Coronary artery (tissue), 2 donors: ENCODE measurements around the gene RAB22A.

Source experiments
- DNase-seq: peaks from one replicate; pipeline ENCODE4 v3.0.0-alpha.2; 2017; ENCODE audit warnings: low spot score
- H3K27ac ChIP-seq, 2 donors: fragments of 200-600 bp; sonication (generic); one replicate each; pipeline ENCODE4 v1.5.1; 2016 to 2019
- H3K4me3 ChIP-seq: fragments of 200-600 bp; sonication (generic); 2 replicates; pipeline ENCODE4 v1.5.1; 2016; ENCODE audit warnings: mild to moderate bottlenecking, moderate library complexity
- TF ChIP-seq, protein P1 (sequence below): fragments of 200-600 bp; sonication (generic); IDR thresholded peaks from one replicate; pipeline ENCODE4 v1.5.1; 2019; ENCODE audit warnings: antibody characterized with exemption

RAB22A gene

GRCh38 chr20:58398254-58398653, 88.7 kb downstream of the RAB22A start:
- Histone ChIP-seq H3K4me3 (no peak overlapping the region), H3K27ac (no peak overlapping the region)
- DNase-seq, result no peak
- TF ChIP-seq, protein P1, sequence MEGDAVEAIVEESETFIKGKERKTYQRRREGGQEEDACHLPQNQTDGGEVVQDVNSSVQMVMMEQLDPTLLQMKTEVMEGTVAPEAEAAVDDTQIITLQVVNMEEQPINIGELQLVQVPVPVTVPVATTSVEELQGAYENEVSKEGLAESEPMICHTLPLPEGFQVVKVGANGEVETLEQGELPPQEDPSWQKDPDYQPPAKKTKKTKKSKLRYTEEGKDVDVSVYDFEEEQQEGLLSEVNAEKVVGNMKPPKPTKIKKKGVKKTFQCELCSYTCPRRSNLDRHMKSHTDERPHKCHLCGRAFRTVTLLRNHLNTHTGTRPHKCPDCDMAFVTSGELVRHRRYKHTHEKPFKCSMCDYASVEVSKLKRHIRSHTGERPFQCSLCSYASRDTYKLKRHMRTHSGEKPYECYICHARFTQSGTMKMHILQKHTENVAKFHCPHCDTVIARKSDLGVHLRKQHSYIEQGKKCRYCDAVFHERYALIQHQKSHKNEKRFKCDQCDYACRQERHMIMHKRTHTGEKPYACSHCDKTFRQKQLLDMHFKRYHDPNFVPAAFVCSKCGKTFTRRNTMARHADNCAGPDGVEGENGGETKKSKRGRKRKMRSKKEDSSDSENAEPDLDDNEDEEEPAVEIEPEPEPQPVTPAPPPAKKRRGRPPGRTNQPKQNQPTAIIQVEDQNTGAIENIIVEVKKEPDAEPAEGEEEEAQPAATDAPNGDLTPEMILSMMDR, result no peak

- no peak for DNase-seq
- H3K27ac ChIP-seq, result no peak overlapping the region
- no peak overlapping the region for H3K4me3 ChIP-seq
- TF ChIP-seq, protein P1, result no peak
Observed at GRCh38 chr20:58399926-58400325, 90.4 kb downstream of the RAB22A start.

DNA sequence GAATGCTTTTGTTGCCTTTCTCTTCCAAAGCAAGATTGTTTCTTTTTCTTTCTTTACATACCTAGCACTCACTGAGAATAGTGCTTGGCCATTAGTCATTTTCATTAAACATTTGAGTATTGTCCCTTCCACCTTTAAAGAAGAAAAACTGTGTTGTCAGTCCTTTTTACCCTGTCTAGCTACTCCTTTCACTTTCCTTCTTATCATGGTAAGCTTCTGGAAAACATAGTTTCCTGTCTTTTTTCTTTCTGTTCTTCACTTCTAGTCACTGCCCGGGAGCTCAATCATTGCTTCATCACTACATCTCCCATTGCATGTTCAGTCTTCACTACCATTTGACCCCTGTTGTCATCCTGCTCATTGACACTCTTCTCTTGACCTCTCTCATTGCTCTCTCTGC, 91.6 kb downstream of the RAB22A start:
- Histone ChIP-seq H3K27ac (no peak overlapping the region), H3K4me3 (no peak overlapping the region)
- TF ChIP-seq, protein P1, result no peak
- no peak for DNase-seq

- DNase-seq, result no peak
- Histone ChIP-seq H3K4me3 (no peak overlapping the region), H3K27ac (no peak overlapping the region)
- TF ChIP-seq, protein P1, result no peak
Observed at GRCh38 chr20:58402305-58402704, 92.8 kb downstream of the RAB22A start.

DNA sequence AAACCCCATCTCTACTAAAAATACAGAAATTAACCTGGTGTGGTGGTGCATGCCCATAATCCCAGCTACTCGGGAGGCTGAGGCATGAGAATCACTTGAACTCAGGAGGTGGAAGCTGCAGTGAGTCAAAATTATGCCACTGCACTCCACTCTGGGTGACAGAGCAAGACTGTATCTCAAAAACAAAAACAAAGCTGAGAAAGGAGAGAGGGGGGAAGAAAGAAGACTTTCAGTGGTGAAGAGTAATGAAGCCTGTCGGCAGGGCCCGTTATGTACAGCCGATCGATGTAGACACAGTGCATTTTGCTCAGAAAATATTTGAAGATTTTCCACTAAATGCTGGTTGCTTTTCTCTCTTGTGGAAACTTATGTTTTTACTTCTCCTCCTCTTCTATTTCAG, 93.3 kb downstream of the RAB22A start:
- H3K27ac ChIP-seq, result no peak overlapping the region
- no peak for DNase-seq
- no peak overlapping the region for H3K4me3 ChIP-seq
- TF ChIP-seq, protein P1, result no peak

- H3K27ac ChIP-seq, result no peak overlapping the region
- TF ChIP-seq, protein P1, result no peak
- no peak for DNase-seq
- H3K4me3 ChIP-seq, result no peak overlapping the region
Observed at GRCh38 chr20:58403272-58403671, 93.8 kb downstream of the RAB22A start.

- TF ChIP-seq, protein P1, result no peak
- no peak overlapping the region for H3K4me3 ChIP-seq
- no peak overlapping the region for H3K27ac ChIP-seq
- no peak for DNase-seq
Observed at GRCh38 chr20:58405504-58406291, 96.2 kb downstream of the RAB22A start.
